ENCODE results near the gene MOSPD3.

MOSPD3 gene

DNA sequence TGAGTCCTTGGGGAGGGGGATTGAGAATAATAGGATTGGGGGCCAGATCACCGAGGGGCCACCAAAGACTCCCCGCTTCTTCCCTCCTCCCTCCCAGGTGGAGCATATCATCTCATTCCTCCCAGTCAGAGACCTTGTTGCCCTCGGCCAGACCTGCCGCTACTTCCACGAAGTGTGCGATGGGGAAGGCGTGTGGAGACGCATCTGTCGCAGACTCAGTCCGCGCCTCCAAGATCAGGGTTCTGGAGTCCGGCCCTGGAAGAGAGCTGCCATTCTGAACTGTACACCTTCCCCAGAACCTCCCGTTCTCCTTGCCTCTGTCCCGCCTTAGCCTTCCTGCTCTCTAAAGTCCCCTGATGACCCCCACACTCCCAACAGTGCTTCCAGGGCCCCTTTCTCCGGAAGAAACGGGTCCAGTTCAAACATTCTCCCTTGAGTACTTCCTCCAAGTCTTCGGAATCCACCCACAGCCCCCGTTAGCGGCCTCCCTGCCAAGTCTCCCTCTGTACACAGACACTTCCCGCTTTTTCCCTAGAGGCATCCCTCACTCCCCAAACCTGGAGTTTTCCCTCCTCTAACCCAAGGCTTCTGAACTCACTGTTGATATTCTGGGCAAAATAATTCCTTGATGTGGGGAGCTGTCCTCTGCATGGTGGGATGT, 22.1 kb upstream of the MOSPD3 start:
- FAIRE-seq (no peak), DNase-seq (ENCODE audit: low spot score) (no peak)

DNA sequence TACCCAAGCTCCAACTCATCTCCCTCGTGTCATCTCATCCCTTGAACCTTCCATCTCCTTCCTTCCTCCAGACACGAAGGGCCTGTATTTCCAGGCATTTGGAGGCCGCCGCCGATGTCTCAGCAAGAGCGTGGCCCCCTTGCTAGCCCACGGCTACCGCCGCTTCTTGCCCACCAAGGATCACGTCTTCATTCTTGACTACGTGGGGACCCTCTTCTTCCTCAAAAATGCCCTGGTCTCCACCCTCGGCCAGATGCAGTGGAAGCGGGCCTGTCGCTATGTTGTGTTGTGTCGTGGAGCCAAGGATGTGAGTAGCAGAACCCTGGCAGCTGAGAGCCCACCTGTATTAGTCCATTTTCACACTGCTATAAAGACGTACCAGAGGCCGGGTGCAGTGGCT, 20.7 kb upstream of the MOSPD3 start:
- FAIRE-seq (no peak), DNase-seq (ENCODE audit: low spot score) (no peak)

DNA sequence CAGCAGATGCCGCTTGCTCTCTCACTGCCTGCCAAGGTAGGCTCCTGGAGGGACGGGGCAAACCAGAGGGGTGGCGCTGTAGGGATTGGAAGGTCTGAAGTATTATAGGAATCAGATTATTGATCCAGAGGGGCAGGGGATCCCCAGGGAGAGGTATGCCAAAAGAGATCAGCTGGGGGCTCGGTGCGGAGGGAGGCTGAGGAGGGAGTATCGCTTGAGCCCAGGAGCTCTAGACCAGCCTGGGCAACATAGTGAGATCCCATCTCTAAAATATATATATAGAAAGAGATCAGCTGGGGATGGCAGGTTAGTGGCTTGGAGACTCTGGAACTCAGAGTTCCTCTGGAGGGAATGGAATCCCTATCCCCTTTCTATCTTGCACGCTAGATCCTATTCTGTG, 17.2 kb upstream of the MOSPD3 start:
- no peak for FAIRE-seq
- no peak for DNase-seq (ENCODE audit: low spot score)

DNA sequence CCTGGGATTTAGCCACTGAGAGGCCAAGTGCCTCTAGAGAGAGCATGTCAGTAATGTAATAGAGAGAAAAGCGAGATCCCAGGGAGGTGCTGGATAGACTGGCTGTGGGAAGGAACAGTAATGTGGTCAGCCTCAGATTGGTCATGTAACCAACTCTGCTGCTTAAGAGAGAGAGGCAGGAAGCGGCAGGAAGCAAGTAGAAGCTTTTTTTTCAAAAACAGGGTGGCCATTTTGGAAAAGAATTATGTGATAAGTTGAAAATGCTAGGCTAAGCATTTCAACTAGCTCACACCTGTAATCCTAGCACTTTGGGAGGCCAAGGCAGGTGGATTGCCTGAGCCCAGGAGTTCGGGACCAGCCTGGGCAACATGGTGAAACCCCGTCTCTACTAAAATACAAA, 13.9 kb upstream of the MOSPD3 start:
- no peak for DNase-seq (ENCODE audit: low spot score)
- no peak for FAIRE-seq

DNA sequence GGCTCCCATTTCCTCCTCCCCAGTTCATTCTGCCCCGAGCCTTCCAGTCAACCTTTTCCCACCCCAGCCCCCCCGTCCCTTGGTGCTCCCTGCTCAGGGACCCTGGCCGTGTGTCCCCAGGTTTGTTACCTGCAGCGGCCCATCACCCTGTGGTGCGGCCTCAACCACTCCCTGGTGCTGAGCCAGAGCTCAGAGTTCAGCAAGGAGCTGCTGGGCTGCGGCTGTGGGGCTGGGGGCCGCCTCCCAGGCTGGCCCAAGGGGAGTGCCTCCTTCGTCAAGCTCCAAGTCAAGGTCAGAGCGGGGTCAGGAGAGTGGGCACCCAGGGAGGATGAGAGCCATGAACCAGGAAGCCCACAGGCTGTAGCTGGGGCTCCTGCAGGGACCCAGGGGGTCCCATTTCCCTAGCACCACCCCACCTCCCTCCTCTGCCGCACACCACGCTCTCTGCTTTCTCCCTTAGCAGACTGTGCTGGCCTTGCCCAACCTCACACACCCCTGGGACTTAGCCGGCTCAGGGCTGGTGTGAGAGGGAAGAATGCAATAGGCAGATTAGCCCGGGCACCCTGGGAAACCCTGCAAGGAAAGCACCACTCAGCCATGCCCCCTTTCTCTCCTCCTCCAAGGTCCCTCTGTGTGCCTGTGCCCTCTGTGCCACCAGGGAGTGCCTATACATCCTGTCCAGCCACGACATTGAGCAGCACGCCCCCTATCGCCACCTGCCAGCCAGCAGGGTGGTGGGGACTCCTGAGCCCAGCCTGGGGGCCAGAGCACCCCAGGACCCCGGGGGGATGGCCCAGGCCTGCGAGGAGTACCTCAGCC, 12.2 kb upstream of the MOSPD3 start:
- DNase-seq (ENCODE audit: low spot score) = no peak

DNA sequence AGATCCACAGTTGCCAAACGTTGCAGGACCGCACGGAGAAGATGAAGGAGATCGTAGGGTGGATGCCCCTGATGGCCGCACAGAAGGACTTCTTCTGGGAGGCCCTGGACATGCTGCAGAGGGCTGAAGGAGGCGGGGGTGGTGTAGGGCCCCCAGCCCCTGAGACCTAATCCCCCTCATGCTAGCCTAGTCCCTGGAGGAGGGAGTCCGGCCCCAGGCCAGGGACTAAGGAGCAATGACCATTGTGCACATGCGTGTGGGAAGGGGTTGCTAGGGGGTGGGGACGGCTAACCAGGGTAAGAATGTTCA, 11.7 kb upstream of the MOSPD3 start:
- no peak for FAIRE-seq
- DNase-seq (ENCODE audit: low spot score) = no peak

More for the DNA sequence above, 12.2 kb upstream of the MOSPD3 start:
- no peak for FAIRE-seq

DNA sequence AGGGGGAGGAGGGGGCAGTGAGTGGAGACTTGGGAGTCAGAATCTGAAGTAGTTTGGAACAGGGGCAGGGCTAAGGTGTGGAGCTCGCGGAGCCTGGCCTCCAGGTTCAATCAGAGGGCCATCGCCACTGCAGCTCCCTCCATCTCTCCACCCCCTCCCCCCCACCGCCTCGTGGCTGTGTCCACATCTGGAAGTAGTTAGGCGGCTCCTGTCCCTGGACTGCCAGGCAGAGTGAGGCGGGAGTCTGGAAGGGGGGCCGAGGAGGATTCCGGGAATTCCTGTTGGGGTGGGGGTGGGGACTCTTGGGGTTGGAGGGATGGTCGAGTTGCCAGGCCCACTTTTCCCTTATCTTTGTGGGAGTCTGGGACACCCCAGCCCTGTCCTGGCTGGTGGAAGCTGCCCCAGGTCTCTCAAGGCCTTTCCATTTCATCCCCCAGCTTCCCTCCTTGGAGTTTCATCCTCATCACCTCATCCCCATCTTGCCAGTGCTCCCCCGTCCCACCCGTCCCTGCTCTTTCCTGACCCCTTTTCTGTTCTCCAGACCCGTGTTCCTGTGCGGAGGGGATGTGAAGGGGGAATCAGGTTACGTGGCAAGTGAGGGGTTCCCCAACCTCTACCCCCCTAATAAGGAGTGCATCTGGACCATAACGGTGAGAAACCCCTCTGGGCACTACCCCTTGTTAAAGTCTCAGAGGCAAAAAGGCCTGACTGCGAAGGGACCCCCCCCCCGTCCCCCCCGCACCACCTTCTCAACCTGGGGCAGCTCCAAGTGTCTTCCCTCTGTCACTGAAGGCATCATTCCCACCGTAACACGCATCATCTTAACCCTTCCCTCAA, 9.2 kb upstream of the MOSPD3 start:
- FAIRE-seq (peak; percentile 69), DNase-seq (ENCODE audit: low spot score) (peak; percentile 82)

DNA sequence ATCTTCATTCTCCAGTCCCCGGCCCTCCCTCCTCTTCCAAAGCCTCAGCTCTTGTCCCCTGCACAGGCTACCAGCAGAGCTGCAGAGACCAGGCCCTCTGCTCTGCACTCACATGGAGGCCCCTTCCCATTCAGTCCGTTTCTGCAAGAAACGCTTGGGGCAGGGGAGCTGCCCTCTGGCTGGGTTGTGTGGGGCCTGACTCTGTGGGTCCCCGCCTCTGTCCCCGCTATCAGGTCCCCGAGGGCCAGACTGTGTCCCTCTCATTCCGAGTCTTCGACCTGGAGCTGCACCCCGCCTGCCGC, 8.7 kb upstream of the MOSPD3 start:
- DNase-seq (ENCODE audit: low spot score) = peak; percentile 56

DNA sequence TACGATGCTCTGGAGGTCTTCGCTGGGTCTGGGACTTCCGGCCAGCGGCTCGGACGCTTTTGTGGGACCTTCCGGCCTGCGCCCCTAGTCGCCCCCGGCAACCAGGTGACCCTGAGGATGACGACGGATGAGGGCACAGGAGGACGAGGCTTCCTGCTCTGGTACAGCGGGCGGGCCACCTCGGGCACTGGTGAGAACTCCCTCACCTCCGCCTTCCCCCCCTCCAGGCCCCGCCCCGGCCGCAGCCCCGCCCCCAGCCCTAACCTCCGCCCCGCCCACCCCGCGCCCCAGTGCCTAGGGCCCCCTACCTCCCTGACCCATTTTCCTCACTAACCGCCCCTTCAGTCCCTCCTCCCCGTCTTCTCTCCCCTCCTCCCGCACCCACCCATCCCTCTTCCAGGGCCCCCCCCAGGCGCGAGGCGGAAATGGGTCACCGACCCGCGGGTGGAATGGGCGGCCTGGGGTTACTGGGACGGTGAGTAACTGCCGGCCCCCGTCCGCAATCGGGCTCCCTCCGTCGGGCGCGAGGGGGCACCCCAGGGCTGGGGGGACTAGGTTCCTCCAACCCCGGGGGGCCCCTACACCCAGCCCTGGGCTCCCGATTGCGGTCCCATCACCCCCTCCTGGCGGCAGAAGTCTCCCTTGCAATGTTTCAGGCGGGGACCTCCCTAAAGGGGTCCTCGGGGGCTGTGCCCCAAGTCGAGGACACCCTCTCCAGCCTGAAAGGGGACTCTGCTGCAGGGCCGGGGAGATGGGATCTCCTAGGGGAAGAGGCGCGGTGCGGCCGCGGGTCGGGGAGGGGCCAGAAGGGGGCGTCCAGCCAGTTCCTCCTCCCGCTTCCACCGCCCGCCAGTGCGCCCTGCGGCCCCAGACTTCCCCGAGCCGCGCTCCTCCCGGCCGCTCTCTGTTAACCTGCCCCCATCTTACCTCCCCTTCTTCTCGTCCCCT, 8.0 kb upstream of the MOSPD3 start:
- DNase-seq (ENCODE audit: low spot score) (peak; percentile 95), FAIRE-seq (peak; percentile 37)

More for the DNA sequence above, 8.7 kb upstream of the MOSPD3 start:
- no peak for FAIRE-seq

DNA sequence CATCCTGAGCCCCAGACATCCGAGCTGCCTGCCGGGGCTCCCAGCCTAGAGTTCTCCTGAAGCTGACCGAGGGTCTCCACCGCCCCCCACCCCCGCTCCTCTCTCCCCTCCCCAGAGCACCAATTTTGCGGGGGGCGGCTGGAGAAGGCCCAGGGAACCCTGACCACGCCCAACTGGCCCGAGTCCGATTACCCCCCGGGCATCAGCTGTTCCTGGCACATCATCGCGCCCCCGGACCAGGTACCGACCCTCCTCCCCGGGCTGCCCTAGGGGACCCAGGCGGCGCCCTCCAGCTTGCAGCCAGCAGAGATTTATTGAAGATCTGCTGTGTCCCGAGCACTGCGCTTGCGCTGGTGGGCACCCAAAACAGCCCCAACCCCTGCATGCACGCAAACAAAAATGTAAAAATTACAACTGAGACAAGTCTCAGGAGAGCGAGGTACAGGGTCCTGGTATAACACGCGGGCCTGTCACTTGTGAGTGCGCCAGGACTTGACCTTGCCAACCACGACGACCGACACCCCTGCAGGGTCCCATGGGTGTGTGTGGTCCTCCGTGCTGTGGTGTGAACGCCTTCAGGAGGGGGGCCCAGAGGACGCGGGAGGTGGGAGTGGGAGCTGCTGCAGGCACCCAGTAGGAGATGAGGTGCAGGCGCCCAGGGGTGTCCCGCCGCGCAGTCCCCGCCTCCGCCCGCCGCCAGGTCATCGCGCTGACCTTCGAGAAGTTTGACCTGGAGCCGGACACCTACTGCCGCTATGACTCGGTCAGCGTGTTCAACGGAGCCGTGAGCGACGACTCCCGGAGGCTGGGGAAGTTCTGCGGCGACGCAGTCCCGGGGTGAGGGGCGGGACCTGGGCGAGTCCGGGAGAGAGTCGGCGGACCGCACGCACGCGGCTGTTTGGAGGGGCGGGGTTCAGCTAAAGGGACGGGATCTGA, 7.1 kb upstream of the MOSPD3 start:
- no peak for FAIRE-seq
- DNase-seq (ENCODE audit: low spot score) = no peak

DNA sequence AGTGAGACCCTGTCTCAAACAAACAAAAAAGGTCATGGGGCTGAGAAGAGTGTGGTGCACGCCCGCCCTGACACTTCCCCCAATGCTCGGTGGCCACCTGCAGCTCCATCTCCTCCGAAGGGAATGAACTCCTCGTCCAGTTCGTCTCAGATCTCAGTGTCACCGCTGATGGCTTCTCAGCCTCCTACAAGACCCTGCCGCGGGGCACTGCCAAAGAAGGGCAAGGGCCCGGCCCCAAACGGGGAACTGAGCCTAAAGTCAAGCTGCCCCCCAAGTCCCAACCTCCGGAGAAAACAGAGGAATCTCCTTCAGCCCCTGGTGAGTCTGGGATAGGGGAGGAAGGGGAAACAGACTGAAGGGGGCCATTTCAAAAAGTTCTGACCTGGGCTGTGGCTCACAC, 6.0 kb upstream of the MOSPD3 start:
- DNase-seq (ENCODE audit: low spot score) (no peak), FAIRE-seq (no peak)

DNA sequence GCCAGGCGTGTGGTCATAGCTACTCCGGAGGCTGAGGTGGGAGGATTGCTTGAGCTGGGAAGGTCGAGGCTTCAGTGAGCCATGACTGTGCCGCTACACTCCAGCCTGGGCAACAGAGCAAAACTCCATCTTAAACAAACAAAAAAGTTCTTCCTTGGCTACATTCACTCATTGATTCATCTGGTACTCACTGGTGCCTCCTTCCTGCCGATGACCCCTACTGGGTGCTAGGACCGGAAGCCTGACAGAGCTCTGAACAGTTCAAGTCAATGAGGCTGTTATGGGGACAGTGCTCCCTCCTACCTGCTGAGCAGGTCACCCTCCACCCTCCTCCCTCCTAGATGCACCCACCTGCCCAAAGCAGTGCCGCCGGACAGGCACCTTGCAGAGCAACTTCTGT, 5.2 kb upstream of the MOSPD3 start:
- no peak for DNase-seq (ENCODE audit: low spot score)
- no peak for FAIRE-seq

DNA sequence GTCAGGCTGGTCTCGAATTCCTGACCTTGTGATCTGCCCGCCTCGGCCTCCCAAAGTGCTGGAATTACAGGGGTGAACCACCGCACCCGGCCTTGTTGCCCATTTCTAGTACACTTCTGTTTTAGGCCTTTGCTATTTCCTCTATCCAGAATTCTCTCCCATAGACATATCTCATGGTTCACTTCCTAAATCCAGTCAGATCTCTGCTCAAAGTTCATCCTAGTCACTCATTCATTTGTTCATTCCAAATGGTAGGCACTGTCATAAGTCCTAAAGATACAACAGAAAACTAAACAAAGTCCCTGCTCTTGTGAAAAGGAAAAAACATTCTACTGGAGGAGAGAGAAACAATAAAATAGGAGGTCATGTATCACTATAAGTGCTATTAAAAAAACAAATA, 2.4 kb upstream of the MOSPD3 start:
- DNase-seq (ENCODE audit: low spot score) = no peak
- FAIRE-seq = no peak

DNA sequence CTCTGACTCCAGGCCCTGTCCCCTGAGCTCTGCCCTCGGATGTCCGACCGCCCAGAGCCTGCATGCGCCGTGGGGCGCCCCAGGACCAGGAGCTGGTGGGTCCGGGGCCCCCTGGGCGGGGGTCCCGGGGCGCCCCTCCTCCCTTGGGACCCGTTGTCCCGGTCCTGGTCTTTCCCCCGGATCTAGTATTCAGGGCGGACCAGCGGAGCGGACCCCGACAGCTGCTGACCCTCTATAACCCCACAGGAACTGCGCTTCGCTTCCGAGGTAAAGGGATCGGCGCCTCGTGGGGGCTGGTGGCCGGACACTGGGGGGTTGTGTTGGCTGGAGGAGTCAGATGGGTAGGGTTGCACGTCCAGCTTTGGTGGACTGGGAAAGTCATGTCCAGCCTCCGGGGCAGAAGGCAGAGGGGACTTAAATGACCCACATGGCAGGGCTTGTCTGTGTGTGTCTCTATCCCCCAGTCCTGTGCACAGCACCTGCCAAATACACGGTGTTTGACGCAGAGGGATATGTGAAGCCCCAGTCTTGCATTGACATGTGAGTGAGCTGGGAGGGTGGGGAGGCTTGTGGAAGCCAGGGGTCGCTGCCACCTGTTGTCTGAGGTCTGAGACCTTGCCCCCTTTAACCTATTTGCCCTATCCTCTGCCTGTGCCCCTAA, 520 bp downstream of the MOSPD3 start:
- peak; percentile 5 for FAIRE-seq
- peak; percentile 34 for DNase-seq (ENCODE audit: low spot score)

DNA sequence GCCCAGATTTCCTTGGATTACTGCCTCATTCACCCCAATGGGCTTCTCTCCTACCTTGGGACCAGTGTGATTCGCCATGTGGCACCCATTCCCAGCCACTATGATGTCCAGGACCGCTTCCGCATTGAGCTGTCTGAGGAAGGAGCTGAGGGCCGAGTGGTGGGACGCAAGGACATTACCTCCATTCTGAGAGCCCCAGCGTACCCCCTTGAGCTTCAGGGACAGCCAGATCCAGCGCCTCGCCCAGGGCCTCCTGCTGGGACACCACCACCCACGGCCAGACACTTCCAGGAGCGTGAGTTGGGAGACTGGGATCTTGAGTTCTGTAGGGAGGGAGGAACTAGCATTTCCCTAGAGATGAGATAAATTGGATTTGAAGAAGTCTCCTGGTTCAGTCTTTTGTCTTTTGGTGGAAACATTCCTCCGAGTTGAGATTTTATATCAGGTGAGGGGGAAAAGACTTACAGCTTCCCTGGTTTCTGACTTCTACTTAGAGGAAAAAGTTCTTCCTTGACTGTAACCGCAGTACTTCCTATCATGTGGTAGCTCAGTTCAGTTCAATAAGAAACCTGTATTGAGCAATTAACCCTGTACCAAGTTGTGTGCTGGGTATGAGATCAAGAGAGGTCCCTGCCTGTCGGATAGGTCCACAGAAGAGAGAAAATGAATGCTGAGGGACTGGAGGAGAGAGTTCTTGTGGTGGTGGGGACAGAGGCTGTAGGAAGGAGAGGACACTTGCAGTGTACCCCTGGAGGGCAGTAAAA, 1.3 kb downstream of the MOSPD3 start:
- DNase-seq (ENCODE audit: low spot score) (no peak), FAIRE-seq (no peak)

DNA sequence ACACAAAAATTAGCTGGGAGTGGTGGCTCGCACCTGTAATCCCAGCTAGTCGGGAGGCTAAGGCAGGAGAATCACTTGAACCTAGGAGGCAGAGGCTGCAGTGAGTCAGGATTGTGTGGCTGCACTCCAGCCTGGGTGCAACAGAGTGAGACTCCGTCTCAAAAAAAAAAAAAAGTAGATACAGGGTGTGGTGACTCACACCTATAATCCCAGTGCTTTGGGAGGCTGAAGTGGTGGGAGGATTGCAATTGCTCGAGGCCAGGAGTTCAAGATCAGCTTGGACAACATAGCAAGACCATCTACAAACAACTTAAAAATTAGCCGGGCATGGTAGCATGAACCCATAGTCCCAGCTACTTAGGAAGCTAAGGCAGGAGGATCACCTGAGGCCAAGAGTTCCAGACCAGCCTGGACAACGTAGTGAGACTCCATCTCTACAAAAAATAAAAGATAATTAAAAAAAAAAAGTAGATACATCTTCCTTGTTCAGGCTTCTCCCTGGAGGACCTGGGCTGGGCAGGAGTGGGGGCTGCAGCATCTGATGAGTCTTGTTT, 2.0 kb downstream of the MOSPD3 start:
- FAIRE-seq (no peak), DNase-seq (ENCODE audit: low spot score) (no peak)

DNA sequence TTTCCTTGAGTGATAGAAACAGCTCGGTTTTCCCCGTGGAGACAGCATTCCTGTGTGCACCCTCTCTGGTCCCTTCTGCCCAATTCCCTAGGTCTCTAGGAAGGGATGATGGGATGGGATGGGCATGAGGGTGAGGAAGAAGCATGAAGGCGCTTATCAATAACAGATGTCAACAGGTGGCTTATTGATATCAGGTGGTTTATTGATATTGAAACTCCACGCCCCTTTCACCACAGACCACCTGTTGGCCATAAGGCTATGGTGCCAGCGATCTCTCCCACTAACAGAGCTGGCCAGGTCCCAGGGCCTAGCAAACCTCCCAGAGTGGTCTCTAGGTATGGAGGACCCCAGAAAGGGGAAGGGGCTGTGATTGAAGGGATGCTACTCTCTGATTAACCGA, 7.9 kb downstream of the MOSPD3 start:
- DNase-seq (ENCODE audit: low spot score) (no peak), FAIRE-seq (no peak)

DNA sequence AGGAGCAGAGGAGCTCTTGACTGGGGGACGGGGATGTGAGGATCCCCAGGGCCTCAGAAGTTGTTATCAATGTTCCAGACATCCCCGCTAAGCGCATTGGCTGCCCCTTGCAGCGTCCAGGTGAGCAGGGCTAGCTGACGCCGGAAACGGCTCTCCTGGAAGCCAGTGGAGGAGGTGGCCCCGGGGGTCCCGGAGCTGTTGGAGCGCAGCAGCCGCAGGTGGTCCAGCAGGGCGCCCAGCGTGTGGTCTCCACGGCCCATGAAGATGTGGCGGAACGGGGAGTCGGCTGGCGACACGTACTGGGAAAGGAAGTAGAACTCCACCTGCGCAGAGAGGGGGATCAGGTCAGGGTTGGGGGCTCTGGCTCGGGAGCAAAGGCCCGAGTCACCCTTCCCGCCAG, 8.5 kb downstream of the MOSPD3 start:
- no peak for FAIRE-seq
- DNase-seq (ENCODE audit: low spot score) = no peak

DNA sequence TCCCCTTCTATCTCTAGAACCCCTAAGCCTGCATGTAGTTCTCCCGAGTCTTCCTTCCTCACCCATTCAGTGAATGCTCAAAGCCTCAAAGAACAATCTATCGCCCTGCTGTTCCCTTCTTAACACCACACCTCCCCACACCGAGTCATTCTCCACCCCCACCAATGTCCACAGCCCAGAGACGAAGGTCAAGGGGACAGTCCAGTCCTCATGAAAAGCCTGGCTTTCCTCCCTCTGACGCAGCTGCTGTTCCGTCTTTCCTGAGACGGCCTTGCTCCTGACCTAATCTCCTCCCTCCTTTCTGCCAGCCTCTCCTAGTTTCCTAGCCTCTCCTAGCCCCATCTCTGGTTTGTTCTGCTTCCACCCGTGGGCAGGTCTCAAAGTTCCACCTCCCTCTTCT, 9.2 kb downstream of the MOSPD3 start:
- DNase-seq (ENCODE audit: low spot score) (no peak), FAIRE-seq (no peak)

Data from urothelium cell line (cell line).